ENCODE results near the gene NR1D2.

Gene NR1D2

DNA sequence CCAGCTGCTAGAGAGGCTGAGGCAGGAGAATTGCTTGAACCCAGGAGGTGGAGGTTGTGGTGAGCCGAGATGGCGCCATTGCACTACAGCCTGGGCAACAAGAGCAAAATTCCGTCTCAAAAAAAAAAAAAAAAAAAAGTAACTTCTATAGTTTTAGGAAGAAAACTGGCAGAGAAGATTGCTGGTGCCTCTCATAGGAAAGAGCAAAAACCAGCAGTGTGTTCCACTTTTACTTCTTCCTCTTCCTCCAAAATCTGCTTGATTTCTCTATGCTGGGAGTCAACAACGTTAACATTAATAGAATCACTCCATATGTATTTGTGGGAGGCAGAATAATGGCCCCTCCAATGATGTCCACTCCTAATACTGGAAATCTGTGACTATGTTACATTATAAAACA is 12.5 kb upstream of the NR1D2 start:
- DNase-seq: no peak

DNA sequence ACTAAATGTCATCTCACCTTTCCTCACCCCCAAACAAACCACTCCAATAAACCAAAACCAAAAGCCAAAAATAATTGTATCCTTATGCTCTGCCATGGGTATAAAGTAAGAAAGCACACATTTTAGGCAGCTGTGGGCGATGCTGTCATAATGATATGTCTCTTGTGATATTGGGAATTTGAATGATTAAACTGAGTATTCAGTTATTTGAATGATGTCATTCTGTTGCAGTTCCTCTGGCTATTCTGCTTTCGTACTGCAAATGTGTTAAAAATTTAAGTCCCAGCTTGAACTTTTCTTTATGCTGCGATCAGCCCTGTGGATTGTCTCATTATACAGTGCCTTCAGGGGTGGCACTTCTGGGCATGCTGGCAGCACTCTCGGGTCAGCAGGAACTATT is 10.8 kb upstream of the NR1D2 start:
- DNase-seq: no peak

DNA sequence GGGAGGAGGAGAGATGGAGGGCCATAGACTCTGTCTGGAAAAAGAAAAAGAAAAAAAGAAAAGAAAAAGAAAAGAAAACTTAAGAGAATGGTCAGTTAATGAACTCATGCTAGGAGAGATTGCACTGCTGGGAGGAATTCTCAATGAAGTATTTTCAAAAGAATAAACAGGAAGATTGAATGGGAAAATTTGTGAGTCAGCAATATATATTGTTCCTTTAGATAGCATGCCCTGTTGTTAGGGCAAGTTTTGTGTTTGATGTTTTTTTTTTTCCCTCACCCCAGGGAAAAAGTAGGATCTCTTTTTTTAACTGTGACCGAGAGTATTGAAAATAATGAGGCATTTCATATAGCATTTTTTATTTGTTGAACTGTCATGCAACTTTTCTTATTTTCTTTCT is 7.8 kb upstream of the NR1D2 start:
- no peak for DNase-seq

DNA sequence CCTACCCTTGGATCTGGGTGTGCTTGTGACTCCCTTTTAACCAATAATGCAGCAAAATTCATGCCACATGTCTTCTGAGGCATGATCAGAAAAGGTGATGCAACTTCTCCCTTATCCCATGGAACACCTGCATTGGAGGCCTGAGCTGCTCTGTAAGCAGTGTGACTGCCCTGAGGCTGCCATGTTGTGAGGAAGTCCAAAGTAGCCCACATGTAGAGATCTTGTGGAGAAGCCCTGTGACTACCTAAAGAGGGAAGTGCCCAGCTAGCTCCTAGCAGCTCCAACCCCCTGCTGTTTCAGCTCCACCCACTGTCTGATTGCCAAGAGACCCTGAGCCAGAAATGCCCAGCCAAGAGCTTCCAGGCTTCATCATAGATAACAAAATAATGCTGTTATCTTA is 6.4 kb upstream of the NR1D2 start:
- no peak for DNase-seq

DNA sequence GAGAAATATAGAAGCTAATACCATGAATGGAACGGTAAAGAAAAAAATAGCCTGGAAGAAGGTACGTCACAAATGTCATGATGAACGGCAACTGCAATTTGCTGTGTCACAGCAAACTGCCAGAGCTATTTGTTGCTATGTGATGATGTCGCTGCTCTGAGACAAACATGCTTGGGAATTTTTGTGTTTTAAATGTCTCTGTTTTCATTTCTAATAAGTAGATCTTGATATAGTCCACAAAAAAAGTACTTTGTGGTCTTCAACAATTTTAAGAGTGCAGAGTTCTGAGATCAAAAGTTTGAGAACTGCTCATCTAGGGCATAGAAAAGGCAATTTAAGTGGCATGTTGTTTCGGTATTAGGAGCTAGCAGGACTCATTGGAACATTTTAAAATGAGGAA is 4.3 kb upstream of the NR1D2 start:
- DNase-seq: no peak

DNA sequence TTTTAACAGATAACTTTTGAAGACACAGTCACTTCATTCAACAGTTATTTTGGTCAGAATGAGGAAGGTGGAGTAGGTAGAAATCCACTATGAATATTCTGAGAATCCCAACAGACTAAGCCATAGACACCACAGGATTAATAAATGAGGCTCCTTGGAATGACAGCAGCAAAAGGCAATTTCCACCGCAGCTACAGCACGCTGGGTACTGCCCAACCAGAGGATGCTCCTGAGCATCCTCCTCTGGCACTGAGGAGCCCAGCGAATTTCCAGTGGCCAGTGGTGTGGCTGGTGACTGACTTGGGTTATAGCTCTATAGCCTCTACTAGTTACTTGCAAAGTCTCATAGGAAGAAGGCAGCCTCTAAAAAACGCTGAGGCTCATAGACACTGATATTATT is 3.6 kb upstream of the NR1D2 start:
- no peak for DNase-seq

DNA sequence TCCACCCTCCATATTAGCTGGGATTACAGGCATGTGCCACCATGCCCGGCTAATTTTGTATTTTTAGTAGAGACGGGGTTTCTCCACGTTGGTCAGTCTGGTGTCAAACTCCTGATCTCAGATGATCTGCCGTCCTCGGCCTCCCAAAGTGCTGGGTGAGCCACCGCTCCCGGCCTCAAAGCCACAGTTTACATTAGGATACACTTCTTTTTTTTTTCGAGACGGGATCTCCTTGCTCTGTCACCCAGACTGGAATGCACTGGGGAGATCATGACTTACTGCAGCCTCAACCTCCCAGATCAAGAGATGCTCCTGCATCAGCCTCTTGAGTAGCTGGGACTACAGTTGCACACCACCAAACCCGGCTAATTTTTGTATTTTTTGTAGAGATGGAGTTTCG is 2.5 kb upstream of the NR1D2 start:
- no peak for DNase-seq

DNA sequence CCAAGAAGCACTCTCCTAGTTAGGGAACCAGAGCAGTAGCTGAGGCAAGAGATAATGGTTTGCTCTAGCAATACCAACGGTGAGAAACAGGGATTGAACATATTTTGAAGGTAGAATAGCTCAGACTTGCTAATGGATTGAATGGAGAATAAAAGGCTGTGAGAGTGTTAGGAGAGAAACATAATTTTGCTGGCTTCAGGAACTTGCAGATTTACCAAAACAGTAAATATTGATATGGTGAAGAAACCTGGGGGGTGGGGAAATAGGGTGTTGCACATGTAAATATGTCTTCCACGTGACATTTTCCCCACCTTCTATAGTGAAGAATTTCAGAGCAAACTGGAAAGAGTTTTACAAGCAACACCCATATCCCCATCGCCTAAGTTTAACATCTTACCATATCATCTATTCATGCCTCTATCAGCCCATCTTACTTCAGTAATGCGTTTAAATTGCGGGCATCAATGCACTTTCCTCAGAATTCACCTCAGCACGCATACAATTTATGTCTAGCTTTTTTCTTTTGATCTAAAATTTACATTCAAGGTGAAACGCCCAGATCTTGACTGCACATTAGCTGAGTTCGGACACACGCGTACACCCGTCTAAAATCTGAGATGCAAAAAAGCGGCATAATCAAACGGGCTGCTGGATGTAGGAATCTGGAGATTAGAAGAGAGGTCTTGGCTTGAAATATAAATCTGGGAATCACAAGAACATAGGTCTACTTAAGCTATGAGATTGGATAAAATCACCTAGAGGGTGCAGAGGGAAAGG is 891 bp upstream of the NR1D2 start:
- DNase-seq: no peak

DNA sequence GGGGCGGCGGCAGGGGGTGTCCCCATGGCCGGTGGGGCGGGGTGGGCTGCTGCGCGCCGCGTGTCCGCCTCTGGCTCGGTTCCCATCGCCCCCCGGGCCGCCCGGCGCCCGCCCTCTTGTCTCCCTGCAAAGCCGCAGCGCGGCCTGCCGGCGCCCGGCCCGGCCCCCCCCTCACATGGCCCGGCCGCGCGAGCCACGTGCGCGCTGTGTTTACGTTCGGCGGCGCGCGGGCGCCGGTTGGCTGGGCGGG is 502 bp downstream of the NR1D2 start:
- DNase-seq: no peak

DNA sequence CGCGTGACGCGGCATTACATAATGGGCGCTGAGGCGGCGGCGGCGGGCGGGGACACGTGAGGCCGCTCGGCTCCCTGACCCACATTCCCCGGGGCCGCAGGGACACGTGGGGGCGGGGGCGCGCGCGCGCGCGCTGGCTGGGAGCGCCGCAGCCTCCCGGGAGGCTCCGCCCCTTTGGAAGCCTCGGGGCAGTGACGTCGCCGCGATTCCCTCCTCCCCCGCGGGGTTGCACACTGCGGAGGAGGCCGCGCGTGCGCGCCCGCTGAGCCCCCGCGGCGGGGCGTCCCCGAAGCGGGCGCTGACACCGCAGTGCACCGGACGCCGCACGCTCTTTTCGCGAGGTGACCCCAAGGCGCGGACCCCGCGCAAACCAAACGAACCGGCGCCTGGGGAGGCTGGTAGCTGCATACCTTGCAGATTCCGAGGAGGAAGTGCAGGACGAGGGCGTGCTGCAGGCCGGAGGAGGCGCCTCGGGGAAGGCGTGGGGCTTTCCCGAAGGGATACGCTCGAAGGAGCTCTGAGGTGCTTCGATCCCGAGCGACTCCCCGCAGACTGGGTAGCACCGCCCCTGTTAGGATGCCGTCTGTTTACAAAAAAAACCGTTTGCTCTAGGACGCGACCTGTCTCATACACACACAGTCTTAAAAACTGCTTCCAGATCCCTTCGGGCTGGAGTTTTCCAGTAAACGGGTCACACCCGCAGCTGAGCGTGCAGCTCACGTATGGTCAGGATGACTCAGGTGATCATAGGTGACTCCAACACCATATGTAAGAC is 1.0 kb downstream of the NR1D2 start:
- peak; percentile 76 for DNase-seq

DNA sequence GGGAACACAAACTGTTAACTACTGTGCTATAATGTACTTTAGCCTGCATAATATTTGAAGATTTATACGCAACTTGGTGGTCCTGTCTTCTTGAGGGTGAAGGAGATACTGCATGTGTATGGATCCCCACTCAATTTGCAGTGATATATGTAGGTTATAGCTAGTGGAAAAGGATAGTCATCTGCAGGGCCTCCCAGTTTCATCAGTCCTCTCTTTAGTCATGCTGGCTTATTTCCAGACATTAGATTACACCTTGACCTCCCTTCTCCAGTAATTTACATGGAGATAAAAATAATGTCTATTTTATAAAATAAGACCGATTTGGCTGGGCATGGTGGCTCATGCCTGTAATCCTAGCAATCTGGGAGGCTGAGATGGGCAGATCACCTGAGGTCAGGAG is 3.7 kb downstream of the NR1D2 start:
- DNase-seq: no peak

DNA sequence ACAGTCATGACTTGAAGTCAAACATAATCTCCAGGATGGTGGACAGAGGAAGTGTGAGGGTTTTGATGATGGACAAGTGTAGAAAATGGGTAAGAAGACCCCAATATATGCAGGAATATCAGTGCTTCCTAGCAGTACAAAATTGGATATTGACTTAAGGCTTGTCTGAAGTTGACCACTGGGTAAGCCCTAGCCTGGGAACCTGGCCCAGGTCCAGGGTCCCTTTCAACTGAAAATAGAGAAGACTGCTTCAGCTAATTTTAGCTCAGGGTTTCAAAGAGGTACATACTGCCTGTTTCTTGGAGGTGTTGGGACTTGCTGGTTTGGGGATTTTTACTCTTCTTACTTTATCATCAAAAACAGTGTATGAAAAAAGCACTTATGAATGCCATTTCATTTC is 4.7 kb downstream of the NR1D2 start:
- peak; percentile 45 for DNase-seq

DNA sequence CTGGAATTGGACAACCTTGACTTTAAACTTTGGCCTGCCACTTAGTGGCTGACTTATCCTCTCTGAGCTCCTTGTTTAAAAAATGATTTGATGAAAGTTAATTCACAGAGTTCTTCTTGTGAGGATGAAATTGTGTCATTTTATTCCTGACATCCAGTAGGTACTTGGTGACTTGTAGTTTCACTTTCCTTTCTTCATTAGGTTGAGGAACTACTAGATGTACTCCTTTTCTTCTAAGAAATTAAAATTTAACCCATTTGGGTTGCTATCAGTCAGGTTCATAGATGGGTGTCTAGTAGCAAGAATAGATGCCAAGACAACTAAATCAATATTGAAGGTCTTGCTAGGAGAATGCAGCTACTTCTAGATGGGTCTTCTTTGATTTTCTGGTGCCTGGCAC is 5.2 kb downstream of the NR1D2 start:
- no peak for DNase-seq

DNA sequence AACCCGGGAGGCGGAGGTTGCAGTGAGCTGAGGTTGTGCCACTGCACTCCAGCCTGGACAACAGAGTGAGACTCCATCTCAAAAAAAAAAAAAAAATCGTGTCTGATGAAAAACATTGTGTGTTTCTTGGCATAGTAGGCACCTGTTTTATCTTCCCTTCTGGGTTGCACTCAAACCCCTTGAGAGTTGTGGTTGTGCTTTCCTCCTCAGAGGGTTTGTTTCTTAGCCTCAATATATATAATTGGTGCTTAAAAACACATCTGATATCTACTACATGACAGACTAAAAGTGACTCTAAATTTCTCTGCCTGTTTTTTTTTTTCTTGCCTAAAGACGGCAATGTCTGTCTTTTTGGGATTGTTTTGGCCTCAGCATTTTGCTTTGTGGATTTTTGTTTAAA is 7.6 kb downstream of the NR1D2 start:
- DNase-seq: no peak

DNA sequence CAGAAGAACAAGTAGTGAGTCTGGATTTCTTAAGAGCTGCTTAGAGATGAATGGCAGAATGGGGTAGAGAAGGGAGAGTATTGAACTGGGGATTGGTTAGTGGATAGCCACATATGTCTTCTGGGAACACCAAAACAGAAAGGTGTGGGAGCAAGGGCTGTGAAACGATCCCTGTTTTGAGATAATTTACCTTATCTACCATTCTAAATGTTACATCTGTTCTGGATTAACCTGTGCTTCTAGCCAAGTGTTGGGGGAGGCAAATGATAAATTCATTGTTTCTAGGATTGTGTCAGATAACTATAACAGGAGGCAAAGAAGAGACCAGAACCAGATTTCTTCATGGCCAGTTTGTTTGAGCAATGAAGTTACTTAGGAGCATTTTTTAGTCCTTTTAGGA is 8.4 kb downstream of the NR1D2 start:
- no peak for DNase-seq

DNA sequence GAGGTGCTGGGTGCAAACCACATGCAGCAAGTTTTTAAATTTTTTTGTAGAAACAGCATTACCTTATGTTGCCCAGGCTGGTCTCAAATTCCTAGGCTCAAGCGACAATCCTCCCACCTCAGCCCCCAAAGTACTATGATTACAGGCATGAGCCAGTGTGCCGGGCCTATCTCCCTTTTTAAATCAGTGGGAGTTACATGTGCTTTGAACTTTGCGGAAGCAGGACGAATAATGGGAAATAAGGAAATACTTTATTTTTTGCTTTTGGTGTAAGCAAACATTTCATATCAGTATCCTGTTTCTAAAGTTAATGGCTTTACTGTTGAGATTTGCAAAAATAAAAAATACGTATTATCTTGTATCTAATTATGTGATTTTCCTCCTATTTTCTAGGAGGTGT is 9.1 kb downstream of the NR1D2 start:
- DNase-seq: no peak

DNA sequence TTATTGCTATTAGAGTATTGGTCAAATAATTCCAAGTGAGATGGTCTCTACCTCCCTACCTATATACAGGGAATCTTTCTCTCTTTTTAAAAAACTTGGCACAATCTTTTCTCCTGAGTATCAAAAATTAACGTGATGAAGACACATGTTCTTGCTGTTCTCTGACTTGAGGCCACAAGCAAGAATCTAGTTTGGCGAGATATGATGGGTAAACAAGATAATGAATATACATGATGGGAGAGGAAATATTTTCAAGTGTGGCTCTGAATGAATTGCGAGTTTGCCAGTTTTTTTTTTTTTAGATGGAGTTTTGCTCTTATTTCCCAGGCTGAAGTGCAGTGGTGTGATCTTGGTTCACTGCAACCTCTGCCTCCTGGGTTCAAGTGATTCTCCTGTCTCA is 11.6 kb downstream of the NR1D2 start:
- DNase-seq: no peak

DNA sequence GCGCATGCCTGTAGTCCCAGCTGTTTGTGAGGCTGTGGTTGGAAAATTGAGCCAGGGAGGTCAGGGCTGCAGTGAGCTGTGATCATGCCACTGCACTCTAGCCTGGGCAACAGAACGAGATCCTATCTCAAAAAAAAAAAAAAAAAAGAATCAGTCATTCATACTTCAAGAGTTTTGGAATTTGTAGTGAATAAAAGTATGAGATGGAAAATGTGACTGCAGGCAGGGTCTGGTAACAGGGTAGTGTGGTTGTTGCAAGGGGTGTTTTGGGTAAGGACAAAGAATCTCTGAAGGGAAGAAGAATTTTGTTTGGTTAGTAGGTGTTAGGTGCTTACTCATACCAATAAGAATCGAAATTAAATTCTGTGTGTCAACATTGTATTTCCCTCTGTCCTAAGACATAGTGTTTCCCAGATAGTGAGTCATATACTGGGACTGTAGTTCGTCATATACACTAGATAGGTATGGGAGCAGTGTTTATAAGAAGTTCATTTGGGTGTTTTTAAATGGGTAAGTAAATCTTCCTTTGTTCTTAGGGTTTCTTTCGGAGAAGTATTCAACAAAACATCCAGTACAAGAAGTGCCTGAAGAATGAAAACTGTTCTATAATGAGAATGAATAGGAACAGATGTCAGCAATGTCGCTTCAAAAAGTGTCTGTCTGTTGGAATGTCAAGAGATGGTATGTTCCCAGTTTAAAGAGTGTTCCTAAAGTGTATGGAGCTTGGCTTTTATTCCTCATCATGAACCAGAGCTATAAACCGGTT is 14.2 kb downstream of the NR1D2 start:
- DNase-seq: no peak

DNA sequence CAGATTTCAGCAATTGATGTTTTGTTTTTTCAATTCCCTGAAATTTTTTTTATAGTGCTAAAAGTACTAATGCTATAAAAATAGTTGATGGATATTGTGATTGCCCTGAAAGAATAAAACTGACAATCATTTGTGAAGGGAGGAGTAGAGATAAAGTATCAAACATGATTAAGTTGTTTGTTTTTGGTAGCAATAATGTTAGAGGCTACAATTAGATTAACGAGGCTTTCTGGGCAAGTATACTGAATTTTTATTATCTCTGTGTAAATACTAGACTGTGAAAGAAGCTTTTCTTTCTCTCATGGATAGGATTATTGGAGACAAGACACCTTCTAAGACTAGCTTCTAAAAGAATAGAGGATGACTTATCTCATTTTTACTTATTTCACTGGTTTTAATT is 15.6 kb downstream of the NR1D2 start:
- DNase-seq: no peak

DNA sequence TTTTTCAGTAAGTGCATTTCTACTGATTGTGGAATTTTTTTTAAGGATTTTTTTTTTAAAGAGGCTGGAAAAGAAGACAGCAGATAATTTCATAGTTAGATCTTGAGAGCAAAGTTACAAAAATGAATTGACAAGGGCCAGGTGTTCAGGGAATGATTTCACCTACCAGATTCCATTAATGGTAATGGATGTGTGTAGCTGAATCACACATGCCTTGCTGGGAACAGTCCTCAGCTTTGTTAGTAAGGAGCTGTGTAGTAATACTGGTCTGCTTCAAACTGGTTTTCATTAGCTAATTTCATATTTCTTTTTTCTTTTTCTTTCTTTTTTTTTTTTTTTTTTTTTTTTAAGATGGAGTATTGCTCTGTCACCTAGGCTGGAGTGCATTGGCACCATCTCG is 16.0 kb downstream of the NR1D2 start:
- DNase-seq: no peak

DNA sequence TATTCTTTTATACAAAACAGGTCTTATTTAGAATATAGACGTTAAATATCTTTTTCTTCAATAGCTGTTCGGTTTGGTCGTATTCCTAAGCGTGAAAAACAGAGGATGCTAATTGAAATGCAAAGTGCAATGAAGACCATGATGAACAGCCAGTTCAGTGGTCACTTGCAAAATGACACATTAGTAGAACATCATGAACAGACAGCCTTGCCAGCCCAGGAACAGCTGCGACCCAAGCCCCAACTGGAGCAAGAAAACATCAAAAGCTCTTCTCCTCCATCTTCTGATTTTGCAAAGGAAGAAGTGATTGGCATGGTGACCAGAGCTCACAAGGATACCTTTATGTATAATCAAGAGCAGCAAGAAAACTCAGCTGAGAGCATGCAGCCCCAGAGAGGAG is 16.8 kb downstream of the NR1D2 start:
- DNase-seq: no peak

DNA sequence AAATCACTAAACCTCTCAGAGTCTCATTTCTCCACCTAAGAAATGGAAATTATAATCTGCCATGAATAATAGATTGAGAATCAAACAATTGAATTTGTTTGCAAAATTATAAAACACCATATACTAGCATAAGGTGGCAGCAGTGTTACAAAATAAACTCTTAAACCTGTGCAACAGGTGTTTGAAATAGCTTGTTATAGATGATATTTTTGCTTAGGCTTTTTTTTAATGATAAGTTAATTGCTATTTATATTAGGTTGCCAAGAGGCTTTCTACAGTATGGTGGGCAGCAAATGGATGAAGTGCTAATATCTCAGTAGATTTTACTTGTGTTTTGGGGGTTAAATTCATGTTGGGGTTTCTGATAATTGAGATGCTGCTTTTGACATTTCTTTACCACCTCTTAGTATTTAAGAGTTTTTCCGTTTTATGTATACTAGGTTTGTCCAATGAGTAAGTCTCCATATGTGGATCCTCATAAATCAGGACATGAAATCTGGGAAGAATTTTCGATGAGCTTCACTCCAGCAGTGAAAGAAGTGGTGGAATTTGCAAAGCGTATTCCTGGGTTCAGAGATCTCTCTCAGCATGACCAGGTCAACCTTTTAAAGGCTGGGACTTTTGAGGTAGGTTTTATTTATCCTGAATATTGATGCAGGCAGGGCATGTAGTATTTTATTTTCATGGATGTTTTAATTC is 19.6 kb downstream of the NR1D2 start:
- DNase-seq: no peak

DNA sequence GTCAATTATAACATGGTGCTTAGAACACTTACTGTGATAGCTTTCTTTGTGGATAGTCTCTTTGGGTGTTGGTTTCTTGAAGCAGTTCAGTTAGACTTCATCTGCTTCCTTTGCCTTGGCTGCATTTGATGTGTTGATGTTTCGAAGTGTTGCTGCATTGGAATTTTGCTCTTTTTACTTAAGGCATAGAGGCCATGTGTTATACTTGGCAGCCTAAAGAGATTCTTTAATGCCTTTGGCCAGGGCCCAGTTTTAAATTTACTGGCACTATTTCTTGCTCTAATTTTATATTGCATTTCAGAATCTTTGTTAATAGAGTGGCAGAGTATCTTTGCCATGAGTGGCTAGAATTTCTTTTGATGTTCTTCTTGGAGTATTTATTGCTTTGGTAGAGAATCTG is 21.2 kb downstream of the NR1D2 start:
- no peak for DNase-seq

Data from NCI-H2029 treated with DMSO at 0.1 percent for 48 hours (cell line).